ENCODE data around the gene GRB2. TPM values are rescaled to one million over a fixed set of nuclear protein-coding genes. Genes with fewer than 3 reads are reported as not detected.

GRB2 gene
- total RNA-seq, 1 experiment from 2014 or later = 92.6 TPM

GRCh38 chr17:75410141-75410540 lies 4.7 kb upstream of the GRB2 start (continued):
- TF ChIP-seq RELA (CRISPR knock-in tag; IDR thresholded peaks at IDR 0.05; ENCODE audit: borderline replicate concordance) = no peak

- ChIA-PET CTCF (interaction anchor here (1.0 to 5.9 kb wide), 6 partner anchors 20 to 168 kb away, joined by 3 to 56 read pairs (median 10); partner anchors contain the start of genes MIF4GD and SLC25A19), POLR2A (no interaction called here)
- H3K9me3 Mint-ChIP-seq = no peaks in the 10 kb centered on the region
- ATAC-seq (no peak), DNase-seq (ENCODE audit: low spot score) (no peak)
- H3K4me1 Mint-ChIP-seq = peaks cover 22% of the 10 kb centered on the region
- no peaks in the 10 kb centered on the region for H3K36me3 Mint-ChIP-seq
- no peak overlapping the region for H3K4me3 Mint-ChIP-seq
- H3K27me3 Mint-ChIP-seq (ENCODE audit: low read depth) = peaks cover 3% of the 10 kb centered on the region; the same call in 1 of the 2 replicates
- TF ChIP-seq OVOL2 (CRISPR knock-in tag; IDR thresholded peaks at IDR 0.05; ENCODE audit: borderline replicate concordance) = no peak
- TF ChIP-seq NR2C2 (CRISPR knock-in tag; IDR thresholded peaks at IDR 0.05) = no peak
- TF ChIP-seq IRF2 (CRISPR knock-in tag; IDR thresholded peaks at IDR 0.05; ENCODE audit: borderline replicate concordance, low read depth) = no peak
- no peak for TF ChIP-seq KAT7 (CRISPR knock-in tag; IDR thresholded peaks at IDR 0.05; ENCODE audit: borderline replicate concordance)
- TF ChIP-seq ZNF263 (CRISPR knock-in tag; IDR thresholded peaks at IDR 0.05; ENCODE audit: low read depth) = no peak
- TF ChIP-seq ZNF317 (CRISPR knock-in tag; IDR thresholded peaks at IDR 0.05; ENCODE audit: borderline replicate concordance, low read depth) = no peak
- TF ChIP-seq ZNF423 (CRISPR knock-in tag; IDR thresholded peaks at IDR 0.05) = no peak
- TF ChIP-seq SMAD3 (CRISPR knock-in tag; IDR thresholded peaks at IDR 0.05; ENCODE audit: borderline replicate concordance) = no peak
- TF ChIP-seq GTF2I (CRISPR knock-in tag; conservative IDR thresholded peaks at IDR 0.05) = no peak
- TF ChIP-seq CREB1 (CRISPR knock-in tag; IDR thresholded peaks at IDR 0.05) = no peak
- TF ChIP-seq ESRRA (CRISPR knock-in tag; IDR thresholded peaks at IDR 0.05; ENCODE audit: borderline replicate concordance) = no peak
- TF ChIP-seq, protein P1, sequence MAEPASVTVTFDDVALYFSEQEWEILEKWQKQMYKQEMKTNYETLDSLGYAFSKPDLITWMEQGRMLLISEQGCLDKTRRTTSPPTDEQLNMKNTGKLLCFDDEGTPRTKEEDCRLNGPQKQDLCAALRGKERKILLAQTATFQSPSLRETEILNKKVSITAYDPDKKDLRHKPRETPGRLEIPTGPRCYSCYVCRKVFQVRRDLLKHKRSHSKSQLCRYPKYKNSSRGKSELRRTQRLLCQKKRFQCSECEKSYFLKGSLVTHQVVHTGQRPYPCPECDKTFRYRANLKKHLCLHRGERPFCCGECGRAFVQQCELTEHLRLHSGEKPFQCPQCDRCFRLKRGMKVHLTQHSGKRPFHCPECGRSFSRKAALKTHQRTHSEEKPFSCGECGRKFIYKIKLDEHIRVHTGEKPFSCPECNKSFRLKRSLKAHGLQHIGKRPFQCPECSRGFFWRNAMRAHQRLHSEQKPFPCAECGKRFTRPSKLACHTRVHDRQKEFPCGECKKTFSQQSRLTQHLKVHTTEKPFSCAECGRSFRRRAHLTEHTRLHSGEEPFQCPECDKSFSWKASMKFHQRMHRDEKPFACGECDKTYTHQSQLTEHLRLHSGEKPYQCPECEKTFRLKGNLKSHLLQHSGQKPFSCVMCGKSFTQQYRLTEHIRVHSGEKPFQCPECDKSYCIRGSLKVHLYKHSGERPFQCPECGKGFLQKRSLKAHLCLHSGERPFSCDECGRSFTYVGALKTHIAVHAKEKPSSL (CRISPR knock-in tag; conservative IDR thresholded peaks at IDR 0.05) = no peak
- TF ChIP-seq NFE2L1 (CRISPR knock-in tag; IDR thresholded peaks at IDR 0.05) = no peak
- TF ChIP-seq ERG (CRISPR knock-in tag; IDR thresholded peaks at IDR 0.05) = no peak
- no peak for TF ChIP-seq E2F5 (CRISPR knock-in tag; IDR thresholded peaks at IDR 0.05)
- H3K27ac Mint-ChIP-seq = no peak overlapping the region
These were observed 2.3 kb upstream of the GRB2 start for GRCh38 chr17:75407655-75408352.

DNA sequence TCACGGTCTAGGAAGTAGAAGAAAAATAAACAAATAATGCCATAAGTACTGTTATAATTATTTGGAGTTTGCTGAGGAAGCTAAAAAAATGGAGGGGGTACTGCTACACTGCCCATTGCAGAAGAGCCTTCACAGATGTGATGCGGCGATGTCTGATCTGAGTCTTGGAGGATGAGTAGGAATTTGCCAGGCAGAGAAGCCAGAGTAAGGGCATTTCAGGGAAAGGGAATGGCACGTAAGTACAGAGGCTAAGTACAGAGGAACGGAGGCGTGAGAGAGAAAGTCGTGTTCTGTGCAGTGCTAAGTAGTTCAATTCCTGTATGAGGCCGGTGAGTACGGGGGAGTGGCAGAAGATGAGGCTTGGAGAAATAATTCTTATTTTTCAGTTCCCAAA lies 741 bp upstream of the GRB2 start:
- TF ChIP-seq, protein P2, sequence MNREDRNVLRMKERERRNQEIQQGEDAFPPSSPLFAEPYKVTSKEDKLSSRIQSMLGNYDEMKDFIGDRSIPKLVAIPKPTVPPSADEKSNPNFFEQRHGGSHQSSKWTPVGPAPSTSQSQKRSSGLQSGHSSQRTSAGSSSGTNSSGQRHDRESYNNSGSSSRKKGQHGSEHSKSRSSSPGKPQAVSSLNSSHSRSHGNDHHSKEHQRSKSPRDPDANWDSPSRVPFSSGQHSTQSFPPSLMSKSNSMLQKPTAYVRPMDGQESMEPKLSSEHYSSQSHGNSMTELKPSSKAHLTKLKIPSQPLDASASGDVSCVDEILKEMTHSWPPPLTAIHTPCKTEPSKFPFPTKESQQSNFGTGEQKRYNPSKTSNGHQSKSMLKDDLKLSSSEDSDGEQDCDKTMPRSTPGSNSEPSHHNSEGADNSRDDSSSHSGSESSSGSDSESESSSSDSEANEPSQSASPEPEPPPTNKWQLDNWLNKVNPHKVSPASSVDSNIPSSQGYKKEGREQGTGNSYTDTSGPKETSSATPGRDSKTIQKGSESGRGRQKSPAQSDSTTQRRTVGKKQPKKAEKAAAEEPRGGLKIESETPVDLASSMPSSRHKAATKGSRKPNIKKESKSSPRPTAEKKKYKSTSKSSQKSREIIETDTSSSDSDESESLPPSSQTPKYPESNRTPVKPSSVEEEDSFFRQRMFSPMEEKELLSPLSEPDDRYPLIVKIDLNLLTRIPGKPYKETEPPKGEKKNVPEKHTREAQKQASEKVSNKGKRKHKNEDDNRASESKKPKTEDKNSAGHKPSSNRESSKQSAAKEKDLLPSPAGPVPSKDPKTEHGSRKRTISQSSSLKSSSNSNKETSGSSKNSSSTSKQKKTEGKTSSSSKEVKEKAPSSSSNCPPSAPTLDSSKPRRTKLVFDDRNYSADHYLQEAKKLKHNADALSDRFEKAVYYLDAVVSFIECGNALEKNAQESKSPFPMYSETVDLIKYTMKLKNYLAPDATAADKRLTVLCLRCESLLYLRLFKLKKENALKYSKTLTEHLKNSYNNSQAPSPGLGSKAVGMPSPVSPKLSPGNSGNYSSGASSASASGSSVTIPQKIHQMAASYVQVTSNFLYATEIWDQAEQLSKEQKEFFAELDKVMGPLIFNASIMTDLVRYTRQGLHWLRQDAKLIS (CRISPR knock-in tag; IDR thresholded peaks at IDR 0.05; ENCODE audit: borderline replicate concordance) = no peak
- TF ChIP-seq ZNF281 (CRISPR knock-in tag; IDR thresholded peaks at IDR 0.05) (no peak), ZNF416 (CRISPR knock-in tag; IDR thresholded peaks at IDR 0.05) (no peak), JAZF1 (CRISPR knock-in tag; IDR thresholded peaks at IDR 0.05) (no peak)
- Mint-ChIP-seq H3K27ac (no peak overlapping the region), H3K4me1 (peaks cover 15% of the 10 kb centered on the region), H3K36me3 (no peaks in the 10 kb centered on the region), H3K27me3 (ENCODE audit: low read depth) (peaks cover 3% of the 10 kb centered on the region; the same call in 1 of the 2 replicates), H3K9me3 (no peaks in the 10 kb centered on the region), H3K4me3 (peak overlapping the region; percentile 87)
- DNase-seq (ENCODE audit: low spot score) (no peak), ATAC-seq (no peak)
- POLR2A ChIA-PET = interaction anchor here (0.6 to 1.4 kb wide), 7 partner anchors 9 to 135 kb away, joined by 3 to 11 read pairs (median 4); partner anchors contain the start of genes MIF4GD, SLC25A19 and TMEM94
- CTCF ChIA-PET = interaction anchor here (0.6 to 2.8 kb wide), 19 partner anchors 11 to 449 kb away, joined by 3 to 32 read pairs (median 3); partner anchors contain the start of genes GGA3, MIF4GD, MRPS7 and SLC25A19
